BLaER1 treated with 17β-estradiol and CSF1 and Interleukin-3, amounts not matched to agents 10 nM and 100 nM (cell line): Measurements from ENCODE around the gene DESI2.

Source experiments
- H3K27ac ChIP-seq, 11 experiments: shearing (Covaris generic); formaldehyde crosslinking; 2 replicates each; pipeline ENCODE4 v1.8.1; 2022
- H3K27me3 ChIP-seq, 11 experiments: shearing (Covaris generic); formaldehyde crosslinking; 2 replicates each; pipeline ENCODE4 v1.8.1; 2022
- H3K36me3 ChIP-seq, 11 experiments: shearing (Covaris generic); formaldehyde crosslinking; 2 replicates each; pipeline ENCODE4 v1.8.1; 2022
- H3K4me1 ChIP-seq, 10 experiments: shearing (Covaris generic); formaldehyde crosslinking; 2 replicates each; pipeline ENCODE4 v1.8.1; 2022
- H3K4me2 ChIP-seq, 11 experiments: shearing (Covaris generic); formaldehyde crosslinking; 2 replicates each; pipeline ENCODE4 v1.8.1; 2022
- H3K4me3 ChIP-seq, 10 experiments: shearing (Covaris generic); formaldehyde crosslinking; 2 replicates each; pipeline ENCODE4 v1.8.1; 2022
- H3K9ac ChIP-seq, 11 experiments: shearing (Covaris generic); formaldehyde crosslinking; 2 replicates each; pipeline ENCODE4 v1.8.1; 2022
- H3K9me3 ChIP-seq, 11 experiments: shearing (Covaris generic); formaldehyde crosslinking; replicated peaks in 1 of 11; 2 replicates each; pipeline ENCODE4 v1.8.1; 2022
- H4K20me1 ChIP-seq, 11 experiments: shearing (Covaris generic); formaldehyde crosslinking; 2 replicates each; pipeline ENCODE4 v1.8.1; 2022
- Cebpa-rat ChIP-seq, 11 experiments: shearing (Covaris generic); IDR thresholded peaks; 2 replicates each; pipeline ENCODE4 v1.8.1; 2022

Gene DESI2

DNA sequence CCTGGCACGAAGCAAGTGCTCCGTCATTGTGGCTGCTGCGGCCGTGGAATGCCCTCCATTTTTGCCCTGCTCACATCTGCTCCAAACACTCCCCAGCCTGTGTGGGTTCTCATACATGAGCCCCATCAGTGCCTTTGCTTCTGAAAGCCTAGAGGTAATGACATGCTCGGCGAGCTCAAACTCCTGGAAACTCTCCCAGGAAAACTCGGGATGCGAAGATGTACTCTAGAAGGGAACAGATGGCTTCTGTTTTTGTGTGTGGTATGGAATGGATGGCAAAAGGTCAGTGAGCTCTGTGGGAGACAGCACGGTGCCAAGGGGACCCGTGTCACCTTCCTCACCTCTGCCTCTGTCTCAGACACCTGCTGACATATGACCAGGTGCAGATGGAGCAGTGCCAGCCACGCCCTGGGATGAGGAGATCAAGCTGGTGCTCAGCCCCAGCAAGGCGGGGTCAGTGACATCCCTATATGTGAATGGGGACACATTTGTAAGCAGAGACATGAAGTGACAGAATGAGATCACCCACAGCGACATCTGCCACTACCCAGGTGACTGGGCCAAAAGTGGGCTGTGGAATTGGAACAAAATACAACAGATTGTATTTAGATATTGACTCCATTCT lies 98.5 kb downstream of the DESI2 start:
- no peaks in the 10 kb centered on the region for H3K27me3 ChIP-seq
- no peaks in the 10 kb centered on the region for H4K20me1 ChIP-seq
- no peak overlapping the region for H3K4me3 ChIP-seq
- no peak for TF ChIP-seq Cebpa-rat (IDR thresholded peaks at IDR 0.05)
- no peak overlapping the region for H3K9ac ChIP-seq
- H3K9me3 ChIP-seq = no peaks in the 10 kb centered on the region
- no peak overlapping the region for H3K4me2 ChIP-seq
- H3K36me3 ChIP-seq = no peaks in the 10 kb centered on the region
- no peak overlapping the region for H3K27ac ChIP-seq
- no peaks in the 10 kb centered on the region for H3K4me1 ChIP-seq

DNA sequence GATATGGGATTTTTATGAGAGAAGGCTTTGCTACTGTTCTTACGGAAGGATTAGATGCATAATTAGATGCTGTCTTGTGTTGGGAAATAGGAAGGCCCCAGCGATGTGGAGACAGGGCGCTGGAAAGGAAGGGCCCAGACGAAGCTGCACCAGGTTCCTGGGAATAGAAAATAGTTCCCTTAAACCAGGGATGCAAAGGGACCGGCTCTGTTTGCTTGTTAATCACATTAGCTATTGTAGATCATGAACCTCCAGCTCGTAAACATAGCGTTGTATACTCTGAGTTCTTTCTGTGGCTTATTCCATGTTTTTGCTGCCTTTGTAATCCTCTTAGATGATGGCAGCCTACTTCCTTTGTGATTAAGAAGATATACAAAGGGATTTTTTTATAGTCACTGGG lies 102.7 kb downstream of the DESI2 start:
- Histone ChIP-seq H3K27me3 (no peaks in the 10 kb centered on the region; a peak in 1 of 22 replicates), H3K9me3 (no peaks in the 10 kb centered on the region), H4K20me1 (no peaks in the 10 kb centered on the region), H3K4me2 (no peak overlapping the region), H3K4me3 (no peak overlapping the region), H3K36me3 (no peaks in the 10 kb centered on the region), H3K9ac (no peak overlapping the region), H3K27ac (no peak overlapping the region), H3K4me1 (peaks cover 0 to 24% (median 8%) of the 10 kb centered on the region in 10 experiments; a peak in 13 of 20 replicates)
- no peak for TF ChIP-seq Cebpa-rat (IDR thresholded peaks at IDR 0.05)

DNA sequence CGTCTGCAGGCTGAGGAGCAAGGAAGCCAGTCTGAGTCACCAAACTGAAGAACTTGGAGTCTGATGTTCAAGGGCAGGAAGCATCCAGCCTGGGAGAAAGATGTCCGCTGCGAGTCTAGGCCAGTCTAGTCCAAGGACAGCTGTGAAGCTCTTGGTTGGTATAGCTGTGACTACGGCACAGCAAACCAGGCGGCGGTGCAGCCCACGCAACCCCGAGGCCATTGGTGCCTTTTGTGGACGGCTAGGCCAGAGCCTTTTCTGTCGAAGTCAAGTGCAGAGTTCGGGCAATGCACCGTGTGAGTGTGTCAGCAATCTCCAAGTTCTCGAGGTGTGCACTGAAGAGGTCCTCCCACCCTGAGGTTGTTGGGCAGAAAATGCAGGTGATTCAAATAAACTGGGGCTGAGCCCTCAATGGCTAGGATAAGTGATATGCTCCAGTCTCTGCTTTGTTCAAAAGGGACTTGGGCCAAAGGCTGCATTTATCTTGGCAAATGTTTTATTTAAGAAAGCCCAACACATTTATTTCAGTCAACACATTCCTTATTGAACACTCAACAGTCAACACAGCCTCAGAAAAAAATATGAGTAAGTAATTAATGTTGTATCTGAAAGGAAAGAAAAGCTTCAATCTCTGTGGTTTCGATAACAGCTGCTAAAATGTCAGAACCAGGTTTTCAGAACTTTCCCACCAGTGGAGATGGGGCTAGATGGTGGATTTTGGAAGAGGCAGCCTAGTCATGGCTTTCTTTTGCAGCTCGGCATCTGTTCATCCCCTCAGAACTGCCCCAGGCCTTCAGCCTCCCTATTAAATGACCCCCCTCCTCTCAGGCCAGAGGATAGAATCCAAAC lies 104.4 kb downstream of the DESI2 start:
- Histone ChIP-seq H3K36me3 (no peaks in the 10 kb centered on the region), H3K27ac (no peak overlapping the region), H3K9me3 (0 out of 22 replicates have a peak, but pooled peaks cover 0 to under 1% (median 0%) of the 10 kb centered on the region in 11 experiments), H3K4me3 (no peak overlapping the region), H4K20me1 (no peaks in the 10 kb centered on the region), H3K4me2 (no peak overlapping the region), H3K9ac (no peak overlapping the region), H3K4me1 (peaks cover 9 to 40% (median 24%) of the 10 kb centered on the region in 10 experiments; a peak in 17 of 20 replicates), H3K27me3 (peaks cover 0 to 3% (median 0%) of the 10 kb centered on the region in 11 experiments; a peak in 1 of 22 replicates)
- TF ChIP-seq Cebpa-rat (IDR thresholded peaks at IDR 0.05) = no peak
